Tibial nerve (tissue), 4 donors: ENCODE results near the gene ARMCX4.

ENCODE experiments used
- EP300 ChIP-seq, 2 donors: sonication (generic); formaldehyde crosslinking; IDR thresholded peaks; one replicate each; pipeline ENCODE4 v1.6.1; 2017; ENCODE audit warnings: antibody characterized with exemption in 2 of 2, mild to moderate bottlenecking in 1 of 2
- POLR2A ChIP-seq, 2 donors: fragments of 450-650 bp; IDR thresholded peaks; one replicate each; pipeline ENCODE4 v1.6.1; 2017; ENCODE audit warnings: antibody characterized with exemption in 2 of 2, mild to moderate bottlenecking in 2 of 2, moderate library complexity in 2 of 2
- TF ChIP-seq, protein P1 (sequence below), 5 experiments: fragments of 200-600 bp in 3 of 5; fragments of 450-650 bp in 2 of 5; sonication (generic) in 3 of 5; IDR thresholded peaks; one replicate each; pipeline ENCODE4 v1.5.1; 2016 to 2019; ENCODE audit warnings: antibody characterized with exemption in 5 of 5, mild to moderate bottlenecking in 3 of 5, moderate library complexity in 2 of 5

DNA sequence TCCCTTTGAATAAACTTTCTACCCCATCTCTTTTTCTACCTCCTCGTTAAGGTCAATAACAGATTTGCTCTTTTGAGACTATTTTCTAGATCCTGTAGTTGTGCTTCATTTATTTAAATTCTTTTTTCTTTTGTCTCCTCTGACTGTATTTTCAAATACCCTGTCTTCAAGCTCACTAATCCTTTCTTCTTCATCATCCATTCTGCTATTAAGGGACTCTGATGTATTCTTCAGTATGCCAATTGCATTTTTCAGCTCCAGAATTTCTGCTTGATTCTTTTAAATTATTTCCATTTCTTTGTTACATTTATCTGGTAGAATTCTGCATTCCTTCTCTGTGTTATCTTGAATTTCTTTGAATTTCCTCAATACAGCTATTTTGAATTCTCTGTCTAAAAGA lies 36.0 kb upstream of the ARMCX4 start:
- TF ChIP-seq, protein P1, sequence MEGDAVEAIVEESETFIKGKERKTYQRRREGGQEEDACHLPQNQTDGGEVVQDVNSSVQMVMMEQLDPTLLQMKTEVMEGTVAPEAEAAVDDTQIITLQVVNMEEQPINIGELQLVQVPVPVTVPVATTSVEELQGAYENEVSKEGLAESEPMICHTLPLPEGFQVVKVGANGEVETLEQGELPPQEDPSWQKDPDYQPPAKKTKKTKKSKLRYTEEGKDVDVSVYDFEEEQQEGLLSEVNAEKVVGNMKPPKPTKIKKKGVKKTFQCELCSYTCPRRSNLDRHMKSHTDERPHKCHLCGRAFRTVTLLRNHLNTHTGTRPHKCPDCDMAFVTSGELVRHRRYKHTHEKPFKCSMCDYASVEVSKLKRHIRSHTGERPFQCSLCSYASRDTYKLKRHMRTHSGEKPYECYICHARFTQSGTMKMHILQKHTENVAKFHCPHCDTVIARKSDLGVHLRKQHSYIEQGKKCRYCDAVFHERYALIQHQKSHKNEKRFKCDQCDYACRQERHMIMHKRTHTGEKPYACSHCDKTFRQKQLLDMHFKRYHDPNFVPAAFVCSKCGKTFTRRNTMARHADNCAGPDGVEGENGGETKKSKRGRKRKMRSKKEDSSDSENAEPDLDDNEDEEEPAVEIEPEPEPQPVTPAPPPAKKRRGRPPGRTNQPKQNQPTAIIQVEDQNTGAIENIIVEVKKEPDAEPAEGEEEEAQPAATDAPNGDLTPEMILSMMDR (IDR thresholded peaks at IDR 0.05), result no peak
- no peak for TF ChIP-seq POLR2A (IDR thresholded peaks at IDR 0.05)
- no peak for TF ChIP-seq EP300 (IDR thresholded peaks at IDR 0.05)
